HG02938 (cell line): Measurements from ENCODE around the gene MLH3.
"Not testable (repeated sequence)": the region's sequence is repeated elsewhere in the genome, so short reads cannot be mapped to it uniquely, and the experiment has no call there.

Experiments used
- ATAC-seq: cut with Tn5 transposase; IDR thresholded peaks from one replicate; pipeline ENCODE4 v1.9.1; 2021; ENCODE audit warnings: mild to moderate bottlenecking, moderate library complexity; ENCODE audit not compliant: unreplicated experiment

Gene MLH3

GRCh38 chr14:75032939-75033338 is 18.3 kb downstream of the MLH3 start:
- no peak for ATAC-seq

DNA sequence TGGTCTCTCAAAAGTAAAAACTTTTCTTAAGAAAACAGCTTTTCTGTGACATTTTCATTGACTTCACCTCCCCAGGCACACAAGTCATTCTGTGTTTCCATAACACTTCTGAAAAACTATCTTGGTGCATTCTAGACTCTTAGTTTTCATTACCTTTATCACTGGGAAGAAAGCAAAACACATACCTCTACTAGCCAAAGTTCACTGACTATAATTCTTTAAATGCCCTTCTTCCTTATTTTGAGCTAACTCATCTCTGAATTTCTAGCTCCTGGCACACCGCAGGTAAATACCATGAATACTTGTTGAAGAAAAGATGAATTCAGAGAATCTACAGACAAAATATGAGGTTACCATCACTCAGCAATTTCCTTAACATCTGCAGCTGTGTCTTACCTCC is 21.1 kb downstream of the MLH3 start:
- ATAC-seq: no peak

GRCh38 chr14:75025876-75026275 is 25.4 kb downstream of the MLH3 start:
- no peak for ATAC-seq

DNA sequence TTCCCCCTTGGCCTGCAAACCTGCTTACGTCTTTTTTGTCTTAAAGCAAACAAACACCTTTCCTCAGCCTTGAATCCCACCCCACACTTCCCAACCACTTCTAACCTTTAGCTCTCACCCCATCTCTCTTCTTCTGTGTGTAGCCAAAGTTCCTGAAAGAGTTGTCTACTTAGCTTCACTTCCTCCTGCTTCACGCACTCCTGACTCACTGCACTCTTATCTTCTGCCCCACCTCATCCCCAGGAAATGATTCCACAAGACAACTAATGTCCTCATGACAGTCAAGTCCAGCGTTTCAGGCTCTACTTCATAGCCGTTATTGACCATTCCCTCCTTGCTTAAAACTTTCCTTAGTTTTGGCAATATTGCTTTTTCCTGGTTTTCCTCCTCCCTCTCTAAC is 26.2 kb downstream of the MLH3 start:
- no peak for ATAC-seq

GRCh38 chr14:75023108-75023507 is 28.2 kb downstream of the MLH3 start:
- ATAC-seq: no peak

DNA sequence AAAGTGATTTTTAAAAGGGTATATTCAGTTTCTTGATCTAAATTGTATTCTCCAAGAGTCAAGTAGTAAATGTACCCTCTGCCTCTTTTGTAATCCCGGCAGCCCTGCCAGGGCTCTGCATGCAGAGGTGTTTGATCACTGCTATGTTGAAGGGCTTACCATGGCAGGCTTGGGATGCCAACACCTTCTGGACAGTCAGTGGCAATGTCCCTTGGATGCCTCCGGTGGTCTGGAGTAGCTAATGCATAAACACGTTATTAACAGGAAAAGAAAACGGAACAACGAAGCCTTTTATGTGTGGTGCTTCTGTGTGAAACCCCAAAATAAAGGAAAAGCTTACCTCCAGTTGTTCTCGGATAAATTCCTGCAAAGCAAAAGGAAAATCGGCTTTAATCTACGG is 28.6 kb downstream of the MLH3 start:
- ATAC-seq: no peak

DNA sequence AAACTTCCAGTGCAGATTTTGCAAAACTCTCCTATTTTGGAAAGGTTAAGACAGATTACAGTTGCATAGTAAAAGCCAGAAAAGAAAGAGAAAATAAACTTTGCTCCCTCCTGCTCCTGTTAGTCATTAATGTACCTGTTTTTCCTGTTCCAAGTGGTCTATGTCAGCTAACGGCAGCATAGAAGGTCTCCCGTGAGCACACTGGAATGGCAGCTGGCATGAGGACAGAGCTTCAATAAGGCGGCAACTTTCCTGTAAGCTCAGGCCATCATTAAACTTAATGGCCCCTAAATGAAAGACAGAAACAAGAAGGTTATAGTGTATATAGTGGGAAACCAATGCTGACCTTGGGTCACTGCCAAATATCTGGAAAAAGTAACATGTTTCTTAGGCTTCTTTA is 32.6 kb downstream of the MLH3 start:
- ATAC-seq: no peak

- ATAC-seq: no peak
Measured at GRCh38 chr14:75016815-75017214, 34.5 kb downstream of the MLH3 start.

DNA sequence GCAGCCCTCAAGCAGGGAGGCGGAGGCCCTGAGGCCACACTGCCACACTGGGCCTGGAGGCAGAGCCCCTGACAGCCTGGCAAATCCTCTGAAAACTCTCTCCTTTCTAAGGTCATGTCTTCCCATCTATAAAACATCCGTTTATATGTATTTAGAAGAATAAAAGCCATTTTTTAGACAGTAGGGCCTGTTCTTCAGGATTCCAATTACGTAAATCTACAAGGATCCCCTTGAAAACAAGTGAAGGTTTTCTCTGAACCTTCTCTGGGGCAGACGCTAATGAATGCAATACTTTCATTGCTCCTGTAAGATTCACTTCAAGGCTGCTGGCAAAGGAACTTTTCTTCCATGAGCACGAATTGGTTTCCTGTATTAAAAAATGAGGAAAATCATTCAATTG is 35.8 kb downstream of the MLH3 start:
- ATAC-seq: no peak

GRCh38 chr14:75013290-75013689 is 38.0 kb downstream of the MLH3 start:
- ATAC-seq: no peak

DNA sequence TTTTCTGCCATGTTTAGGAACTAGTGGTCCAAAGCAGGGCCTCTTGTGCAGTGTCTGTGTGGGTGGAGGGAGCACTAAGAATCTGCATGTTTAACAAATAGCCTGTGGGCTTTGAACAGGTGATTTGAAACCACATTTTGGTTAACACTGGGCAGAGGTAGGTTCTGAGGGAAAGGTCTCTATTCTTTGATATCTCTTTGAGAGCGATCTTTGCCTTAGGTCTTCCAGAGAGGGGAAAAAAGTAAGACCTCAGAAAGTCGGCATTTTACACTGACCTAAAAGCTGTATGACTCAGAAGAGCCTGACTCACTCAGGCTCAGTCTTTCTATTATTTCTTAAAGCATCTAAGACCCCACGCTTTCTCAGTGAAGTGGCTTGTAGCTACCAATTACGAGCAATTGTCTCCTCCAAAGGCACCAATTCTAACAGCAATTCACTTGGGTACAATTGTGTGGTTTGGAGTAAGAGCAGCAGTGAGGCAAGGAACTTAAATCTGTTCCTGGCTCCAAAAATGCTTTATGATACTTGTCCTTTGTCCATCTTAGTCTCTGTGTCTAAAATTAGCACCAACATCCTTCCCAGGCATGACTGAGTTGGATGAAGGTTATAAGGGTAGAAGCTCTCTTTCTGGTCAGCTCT is 39.8 kb downstream of the MLH3 start:
- ATAC-seq: no peak

DNA sequence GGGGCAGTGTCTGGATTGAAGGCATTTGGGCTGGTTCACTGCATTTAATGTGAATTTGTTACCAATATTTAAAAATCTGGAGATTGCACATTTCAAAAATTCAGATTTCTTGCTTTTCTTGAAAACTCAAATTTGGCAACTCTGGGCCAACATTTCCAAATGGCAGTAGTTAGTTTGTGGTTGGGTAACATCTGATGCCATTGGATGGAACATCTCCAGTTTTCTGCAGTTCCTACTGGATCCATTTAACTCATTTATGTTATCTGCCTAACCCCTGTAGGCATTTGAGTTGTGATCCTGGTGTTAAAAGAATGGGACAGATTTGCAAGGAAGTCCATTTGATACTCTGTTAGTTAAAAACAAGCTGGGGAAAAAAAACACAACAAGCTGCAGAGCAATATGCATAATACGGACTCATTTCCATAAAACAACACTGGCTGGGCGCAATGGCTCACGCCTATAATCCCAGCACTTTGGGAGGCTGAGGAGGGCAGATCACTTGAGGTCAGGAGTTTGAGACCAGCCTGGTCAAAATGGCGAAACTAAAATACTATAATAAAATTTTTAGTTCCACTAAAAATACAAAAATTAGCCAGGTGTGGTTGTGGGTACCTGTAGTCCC is 40.7 kb downstream of the MLH3 start:
- no peak for ATAC-seq

DNA sequence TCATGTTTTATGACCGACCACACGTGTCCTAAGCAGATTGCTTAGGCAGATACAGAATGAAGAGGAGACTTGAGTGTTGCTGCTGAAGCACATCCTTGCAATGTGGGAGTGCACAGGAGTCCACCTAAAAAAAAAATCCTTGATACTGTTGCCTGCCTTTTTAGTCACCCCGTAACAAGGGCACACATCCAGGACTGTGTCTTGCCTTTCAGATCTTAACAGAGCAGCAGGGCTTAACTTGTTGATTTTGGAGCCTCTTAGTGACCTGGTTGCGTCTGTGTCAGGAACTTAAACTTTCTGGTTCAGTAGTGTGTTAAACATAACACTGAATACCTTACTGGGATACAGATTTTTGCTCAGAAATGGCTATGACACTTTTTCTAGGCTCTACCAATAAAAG is 42.1 kb downstream of the MLH3 start:
- no peak for ATAC-seq

- no peak for ATAC-seq
Measured at GRCh38 chr14:75005357-75005756, 45.9 kb downstream of the MLH3 start.

GRCh38 chr14:75003250-75004027 is 47.8 kb downstream of the MLH3 start:
- no peak for ATAC-seq

DNA sequence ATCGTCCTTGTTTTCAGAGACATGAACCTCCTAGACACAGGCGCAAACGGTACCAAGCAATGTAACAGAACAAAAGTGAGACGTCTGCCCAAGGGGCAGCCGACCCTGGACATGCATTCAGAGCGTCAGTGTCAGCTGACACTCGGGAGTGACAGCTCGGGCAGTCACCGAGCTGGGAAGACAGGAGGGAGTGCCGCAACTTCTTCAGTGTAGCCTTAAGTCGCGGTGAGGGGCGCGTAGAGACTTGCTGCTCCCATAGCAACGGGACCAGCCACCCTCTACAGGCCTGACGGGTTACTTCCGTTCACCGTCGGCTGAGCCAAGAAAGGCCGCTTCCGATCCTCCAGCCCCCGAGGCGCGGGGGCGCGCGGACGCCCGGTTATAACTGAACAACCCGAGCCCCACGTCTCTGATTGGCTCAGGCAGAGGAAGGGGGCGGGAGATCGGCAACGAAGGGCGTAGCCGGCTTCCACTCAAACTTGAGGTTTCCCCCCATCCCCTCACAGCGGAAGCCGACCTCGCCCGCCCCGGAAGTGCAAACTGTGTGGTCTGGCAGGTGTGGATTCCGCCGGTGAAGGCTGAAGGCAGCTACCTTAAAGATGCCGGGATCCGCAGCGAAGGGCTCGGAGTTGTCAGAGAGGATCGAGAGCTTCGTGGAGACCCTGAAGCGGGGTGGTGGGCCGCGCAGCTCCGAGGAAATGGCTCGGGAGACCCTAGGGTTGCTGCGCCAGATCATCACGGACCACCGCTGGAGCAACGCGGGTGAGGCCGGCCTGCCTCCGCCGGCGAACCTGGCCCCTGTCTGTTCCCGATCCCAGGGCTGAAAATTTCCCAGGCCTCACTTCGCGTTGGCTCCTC is 48.6 kb downstream of the MLH3 start, which contains the start of gene EIF2B2:
TSS of gene EIF2B2 (plus strand) at position 530 of the 858 bp plus-strand sequence. CDS start at position 600, 70 bp downstream.
- peak; percentile 97 for ATAC-seq

DNA sequence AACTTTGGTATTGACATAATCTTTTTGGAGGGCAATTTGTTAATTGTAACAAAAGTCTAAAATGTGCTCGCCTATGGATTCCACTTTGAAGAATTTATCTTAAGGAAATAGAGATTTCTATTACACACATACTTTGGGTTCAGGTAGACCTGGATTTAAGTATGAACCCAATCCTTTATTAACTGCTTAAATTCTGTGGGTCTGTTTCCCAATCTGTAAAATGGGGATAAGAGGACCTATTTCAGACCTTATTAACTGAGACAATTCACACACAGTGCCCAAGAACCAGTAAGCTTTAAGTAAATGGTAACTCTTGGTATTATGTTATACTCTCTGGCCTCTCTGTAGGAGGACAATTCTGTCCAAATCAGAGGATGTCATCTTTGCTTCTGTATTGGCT is 49.4 kb downstream of the MLH3 start:
- ATAC-seq: no peak

- no peak for ATAC-seq
Measured at GRCh38 chr14:75001261-75001660, 50.0 kb downstream of the MLH3 start.

DNA sequence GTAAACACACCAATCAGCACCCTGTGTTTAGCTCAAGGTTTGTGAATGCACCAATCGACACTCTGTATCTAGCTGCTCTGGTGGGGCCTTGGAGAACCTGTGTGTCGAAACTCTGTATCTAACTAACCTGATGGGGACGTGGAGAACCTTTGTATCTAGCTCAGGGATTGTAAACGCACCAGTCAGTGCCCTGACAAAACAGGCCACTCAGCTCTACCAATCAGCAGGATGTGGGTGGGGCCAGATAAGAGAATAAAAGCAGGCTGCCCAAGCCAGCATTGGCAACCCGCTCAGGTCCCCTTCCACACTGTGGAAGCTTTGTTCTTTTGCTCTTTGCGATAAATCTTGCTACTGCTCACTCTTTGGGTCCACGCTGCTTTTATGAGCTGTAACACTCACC is 55.5 kb downstream of the MLH3 start:
- not testable (repeated sequence) for ATAC-seq

DNA sequence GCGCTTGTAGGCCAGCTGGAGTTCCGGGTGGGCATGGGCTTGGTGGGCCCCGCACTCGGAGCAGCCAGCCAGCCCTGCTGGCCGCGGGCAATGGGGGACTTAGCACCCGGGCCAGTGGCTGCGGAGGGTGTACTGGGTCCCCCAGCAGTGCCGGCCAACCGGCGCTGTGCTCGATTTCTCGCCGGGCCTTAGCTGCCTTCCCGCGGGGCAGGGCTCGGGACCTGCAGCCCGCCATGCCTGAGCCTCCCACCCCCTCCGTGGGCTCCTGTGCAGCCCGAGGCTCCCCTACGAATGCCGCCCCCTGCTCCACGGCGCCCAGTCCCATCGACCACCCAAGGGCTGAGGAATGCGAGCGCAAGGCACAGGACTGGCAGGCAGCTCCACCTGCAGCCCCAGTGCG is 57.1 kb downstream of the MLH3 start:
- ATAC-seq: not testable (repeated sequence)

GRCh38 chr14:74988993-74989392 is 62.3 kb downstream of the MLH3 start:
- no peak for ATAC-seq
